Uterus (tissue), 2 donors: ENCODE data around the gene CPEB1.

Experiments used
- CTCF ChIP-seq, 4 experiments: fragments of 200-600 bp in 2 of 4; fragments of 450-650 bp in 2 of 4; sonication (generic) in 2 of 4; IDR thresholded peaks; one replicate each; pipeline ENCODE4 v1.5.1; 2016 to 2019; ENCODE audit warnings: antibody characterized with exemption in 4 of 4, mild to moderate bottlenecking in 2 of 4, moderate library complexity in 1 of 4
- POLR2A ChIP-seq, 2 donors: fragments of 450-650 bp; IDR thresholded peaks; one replicate each; pipeline ENCODE4 v1.6.1; 2016; ENCODE audit warnings: antibody characterized with exemption in 2 of 2, mild to moderate bottlenecking in 1 of 2, moderate library complexity in 1 of 2

- TF ChIP-seq CTCF (IDR thresholded peaks at IDR 0.05) (no peak), POLR2A (IDR thresholded peaks at IDR 0.05) (no peak)
Observed at GRCh38 chr15:82567661-82568060, 79.5 kb downstream of the CPEB1 start.
